NCI-H2171 (cell line): ENCODE results near the gene UPP1.
"Not testable (repeated sequence)": the region's sequence is repeated elsewhere in the genome, so short reads cannot be mapped to it uniquely, and the experiment has no call there.

ENCODE experiments used
- DNase-seq: peaks from one replicate; lab custom pipeline; 2025; lab: John Stamatoyannopoulos, UW

UPP1 gene

GRCh38 chr7:48112401-48113165 lies 23.5 kb downstream of the UPP1 start:
- DNase-seq = no peak

GRCh38 chr7:48113275-48113674 lies 24.2 kb downstream of the UPP1 start:
- no peak for DNase-seq

- no peak for DNase-seq
Measured at GRCh38 chr7:48114115-48114514, 25.1 kb downstream of the UPP1 start.

- DNase-seq = no peak
Measured at GRCh38 chr7:48114589-48114988, 25.5 kb downstream of the UPP1 start.

- no peak for DNase-seq
Measured at GRCh38 chr7:48116043-48116442, 27.0 kb downstream of the UPP1 start.

GRCh38 chr7:48118041-48118440 lies 29.0 kb downstream of the UPP1 start:
- DNase-seq = no peak

GRCh38 chr7:48120536-48120935 lies 31.5 kb downstream of the UPP1 start:
- not testable (repeated sequence) for DNase-seq

GRCh38 chr7:48126037-48126436 lies 37.0 kb downstream of the UPP1 start:
- DNase-seq = no peak

GRCh38 chr7:48130658-48131108 lies 41.6 kb downstream of the UPP1 start:
- DNase-seq = no peak

GRCh38 chr7:48132792-48133191 lies 43.7 kb downstream of the UPP1 start:
- DNase-seq = no peak

GRCh38 chr7:48139459-48139858 lies 50.4 kb downstream of the UPP1 start:
- DNase-seq = no peak

- DNase-seq = no peak
Measured at GRCh38 chr7:48140001-48140681, 51.1 kb downstream of the UPP1 start.

- DNase-seq = no peak
Measured at GRCh38 chr7:48141521-48141920, 52.5 kb downstream of the UPP1 start.

GRCh38 chr7:48144291-48144768 lies 55.3 kb downstream of the UPP1 start:
- no peak for DNase-seq

- no peak for DNase-seq
Measured at GRCh38 chr7:48147078-48147591, 58.1 kb downstream of the UPP1 start.

- DNase-seq = not testable (repeated sequence)
Measured at GRCh38 chr7:48147690-48148089, 58.6 kb downstream of the UPP1 start.

- DNase-seq = no peak
Measured at GRCh38 chr7:48148311-48148710, 59.2 kb downstream of the UPP1 start.

- no peak for DNase-seq
Measured at GRCh38 chr7:48149058-48149457, 60.0 kb downstream of the UPP1 start.

- DNase-seq = no peak
Measured at GRCh38 chr7:48150086-48150485, 61.0 kb downstream of the UPP1 start.

- DNase-seq = no peak
Measured at GRCh38 chr7:48154792-48155413, 65.8 kb downstream of the UPP1 start.
